B cell (primary cell): ENCODE results near the gene DCDC2C. TPM values are rescaled to one million over a fixed set of nuclear protein-coding genes. Genes with fewer than 3 reads are reported as not detected.

ENCODE experiments used
- ATAC-seq: fragments of 200-7000 bp; cut with Tn5 transposase; one replicate; pipeline ENCODE4 v1.10.0; 2021; ENCODE audit warnings: low read depth, mild to moderate bottlenecking, moderate number of reproducible peaks, moderate library complexity
- CTCF ChIA-PET: fragments of 350-600 bp; sonication (Branson Sonifier 250); formaldehyde crosslinking; loops from one replicate; lab custom pipeline; 2021; ENCODE audit warnings: antibody characterized with exemption, inconsistent platforms; lab: Charles Lee
- POLR2A ChIA-PET: fragments of 350-600 bp; sonication (Branson Sonifier 250); formaldehyde crosslinking; loops from one replicate; lab custom pipeline; 2021; ENCODE audit warnings: antibody characterized with exemption; lab: Charles Lee
- DNase-seq: peaks from one replicate; pipeline ENCODE4 v3.0.0; 2013
- H2AFZ ChIP-seq: 2 replicates; pipeline ENCODE4 v1.6.1; 2012; ENCODE audit warnings: mild to moderate bottlenecking, low read depth, low read length; ENCODE audit not compliant: insufficient read depth, poor library complexity, severe bottlenecking
- H3K27ac ChIP-seq, 2 donors: 1 replicate in 1 of 2; 2 replicates in 1 of 2; pipeline ENCODE4 v1.5.1; 2012 to 2013; ENCODE audit warnings: low read length in 2 of 2, mild to moderate bottlenecking in 2 of 2, moderate library complexity in 1 of 2
- H3K27me3 ChIP-seq, 4 experiments: fragments of 200-600 bp in 1 of 4; sonication (generic) in 1 of 4; replicated peaks in 1 of 4; 1 replicate in 2 of 4; 2 replicates in 2 of 4; pipeline versions ENCODE4 v1.6.1 to v1.7.0; 2013 to 2016; ENCODE audit warnings: low read length in 3 of 4, mild to moderate bottlenecking in 2 of 4, mixed read lengths in 1 of 4, moderate library complexity in 1 of 4; ENCODE audit not compliant: insufficient read depth in 4 of 4, control insufficient read depth in 3 of 4; ENCODE audit errors: control extremely low read depth in 1 of 4
- H3K36me3 ChIP-seq, 2 experiments: replicated peaks in 1 of 2; 1 replicate in 1 of 2; 2 replicates in 1 of 2; pipeline versions ENCODE4 v1.6.1 to v1.7.1; 2013; ENCODE audit warnings: low read length in 1 of 2; ENCODE audit not compliant: insufficient read depth in 2 of 2, control insufficient read depth in 1 of 2; ENCODE audit errors: control extremely low read depth in 1 of 2, extremely low read depth in 1 of 2
- H3K4me1 ChIP-seq, 2 donors: fragments of 200-600 bp in 1 of 2; sonication (generic) in 1 of 2; 1 replicate in 1 of 2; 2 replicates in 1 of 2; pipeline versions ENCODE4 v1.5.1 to v1.6.1; 2013 to 2017; ENCODE audit warnings: low read length in 2 of 2; ENCODE audit not compliant: control insufficient read depth in 2 of 2, insufficient read depth in 2 of 2
- H3K4me2 ChIP-seq: replicated peaks from 2 replicates; pipeline ENCODE3; 2012; ENCODE audit warnings: mild to moderate bottlenecking, low read depth, low read length; ENCODE audit not compliant: poor library complexity, severe bottlenecking
- H3K4me3 ChIP-seq, 5 experiments: fragments of 200-600 bp in 1 of 5; sonication (generic) in 1 of 5; 1 replicate in 3 of 5; 2 replicates in 2 of 5; pipeline versions ENCODE4 v1.5.1 to v1.7.0; 2011 to 2016; ENCODE audit warnings: low read length in 4 of 5, mild to moderate bottlenecking in 4 of 5, low read depth in 2 of 5, control low read depth in 1 of 5, moderate library complexity in 1 of 5; ENCODE audit not compliant: insufficient read depth in 1 of 5; ENCODE audit errors: control extremely low read depth in 1 of 5, extremely low read depth in 1 of 5
- H3K79me2 ChIP-seq: fragments of 200-600 bp; sonication (generic); one replicate; pipeline ENCODE4 v1.6.0; 2016; ENCODE audit warnings: low read length; ENCODE audit not compliant: control insufficient read depth, insufficient read depth
- H3K9ac ChIP-seq: fragments of 200-600 bp; sonication (generic); 2 replicates; pipeline ENCODE4 v1.6.1; 2017; ENCODE audit warnings: mild to moderate bottlenecking, low read length, moderate library complexity
- H3K9me3 ChIP-seq, 3 donors: one replicate each; pipeline versions ENCODE4 v1.6.1 to v1.7.1; 2013; ENCODE audit warnings: low read length in 2 of 3; ENCODE audit not compliant: control insufficient read depth in 2 of 3, insufficient read depth in 1 of 3; ENCODE audit errors: control extremely low read depth in 1 of 3
- H4K20me1 ChIP-seq: 2 replicates; pipeline ENCODE4 v1.6.0; 2012; ENCODE audit warnings: mild to moderate bottlenecking, low read length; ENCODE audit not compliant: insufficient read depth, control insufficient read depth, poor library complexity, severe bottlenecking
- H3K27ac Mint-ChIP-seq: one replicate; pipeline ENCODE4 v1.8.0; 2021; ENCODE audit warnings: mixed read lengths
- H3K27me3 Mint-ChIP-seq: one replicate; pipeline ENCODE4 v1.8.0; 2021; ENCODE audit warnings: mixed read lengths
- H3K4me1 Mint-ChIP-seq: one replicate; pipeline ENCODE4 v1.8.0; 2021; ENCODE audit warnings: mixed read lengths
- H3K4me3 Mint-ChIP-seq: one replicate; pipeline ENCODE4 v1.8.0; 2021; ENCODE audit warnings: mixed read lengths
- H3K9me3 Mint-ChIP-seq: one replicate; pipeline ENCODE4 v1.8.0; 2022; ENCODE audit warnings: mixed read lengths; ENCODE audit not compliant: insufficient read depth
- CTCF ChIP-seq: fragments of 200-600 bp; IDR thresholded peaks from one replicate; pipeline ENCODE4 v1.8.0; 2022; ENCODE audit warnings: antibody characterized with exemption, mild to moderate bottlenecking
- EZH2 ChIP-seq: IDR thresholded peaks from 2 replicates; pipeline ENCODE4 v1.6.1; 2012; ENCODE audit warnings: borderline replicate concordance, low read depth, mild to moderate bottlenecking, moderate library complexity, low read length; ENCODE audit not compliant: insufficient read depth, poor library complexity, severe bottlenecking
- WGBS: methylation state at CpG from one replicate; pipeline ENCODE4 v1.1.5; 2013; ENCODE audit warnings: missing lambda C conversion rate; ENCODE audit not compliant: insufficient coverage; 5-methylcytosine and 5-hydroxymethylcytosine counted together
- intact Hi-C: fragments of 100-400 bp; cut with micrococcal nuclease; formaldehyde crosslinking; loops from one replicate; pipeline ENCODE4 v1.10.0; 2022
- polyA plus RNA-seq: library from polyadenylated mRNA; depleted of rRNA; stranded (reverse); fragments of >200 nt; gene quantifications from 2 replicates; pipeline ENCODE4 v1.2.3, GENCODE V29; 2012
- total RNA-seq, 2 donors: library from RNA; stranded (reverse); fragments of 120-200 nt in 1 of 2; gene quantifications; 1 replicate in 1 of 2; 2 replicates in 1 of 2; pipeline versions ENCODE4 v1.2.3 to v1.2.4, GENCODE V29; 2013 to 2022

DCDC2C gene
- total and polyA plus RNA-seq, 2 donors (not counting 1 experiment from before 2014, with no cell fraction given), result not detected

DNA sequence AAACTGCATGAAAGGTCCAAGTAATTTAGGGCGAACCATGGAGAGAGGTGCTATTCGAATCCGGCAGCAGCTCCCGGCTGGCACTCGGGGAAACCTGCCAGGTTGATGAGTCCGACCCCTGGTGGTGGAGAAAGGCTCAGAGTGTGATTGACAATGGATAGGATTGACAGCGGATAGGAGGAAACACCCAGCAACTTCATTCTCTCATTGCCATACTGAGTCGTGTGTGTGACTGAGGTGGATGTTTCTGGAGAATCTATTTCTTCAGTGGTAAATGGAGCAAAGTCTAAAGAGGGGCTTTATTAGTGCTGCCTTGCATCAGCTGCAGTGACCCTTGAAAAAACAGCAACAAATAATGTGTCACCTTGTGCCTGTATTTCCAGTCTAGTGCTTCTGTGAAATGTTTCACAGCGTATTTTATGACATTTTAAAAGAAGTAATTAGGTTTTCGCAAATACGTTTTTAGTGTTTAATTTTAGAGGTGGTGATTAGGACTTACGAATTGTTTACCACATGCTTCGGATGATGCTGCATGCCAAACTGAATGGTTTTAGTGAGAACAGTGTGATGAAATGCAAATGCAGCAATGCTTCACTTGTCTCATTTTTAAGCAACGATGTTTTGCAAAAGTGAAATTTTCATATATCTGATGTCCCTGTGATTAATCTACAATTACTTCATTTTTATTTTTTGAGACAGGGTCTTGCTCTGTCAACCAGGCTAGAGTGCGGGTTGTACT lies 102.0 kb downstream of the DCDC2C start:
- Histone ChIP-seq H4K20me1 (no peaks in the 10 kb centered on the region), H3K4me2 (no peak overlapping the region), H2AFZ (no peak overlapping the region), H3K4me1 (no peaks in the 10 kb centered on the region), H3K9ac (no peak overlapping the region), H3K9me3 (peaks cover 0 to 2% (median 2%) of the 10 kb centered on the region in 3 donors), H3K27ac (no peak overlapping the region), H3K4me3 (no peak overlapping the region), H3K36me3 (no peaks in the 10 kb centered on the region), H3K27me3 (no peaks in the 10 kb centered on the region), H3K79me2 (no peaks in the 10 kb centered on the region)
- ChIA-PET CTCF (no interaction called here), POLR2A (no interaction called here)
- DNase-seq (no peak), ATAC-seq (no peak)
- Mint-ChIP-seq H3K27ac (no peak overlapping the region), H3K27me3 (peaks cover 3% of the 10 kb centered on the region), H3K9me3 (no peaks in the 10 kb centered on the region), H3K4me1 (no peaks in the 10 kb centered on the region), H3K4me3 (no peak overlapping the region)
- intact Hi-C loops, result no loop called here
- 82% methylated on average over 12 of the region's 15 CpGs for WGBS
- TF ChIP-seq CTCF (no peak), EZH2 (no peak)

GRCh38 chr2:3806168-3806567 lies 102.8 kb downstream of the DCDC2C start:
- Histone ChIP-seq H3K27ac (no peak overlapping the region), H2AFZ (no peak overlapping the region), H3K4me2 (no peak overlapping the region), H3K36me3 (no peaks in the 10 kb centered on the region), H3K4me3 (no peak overlapping the region), H3K4me1 (no peaks in the 10 kb centered on the region), H3K27me3 (no peaks in the 10 kb centered on the region), H3K9me3 (peaks cover 0 to 2% (median 2%) of the 10 kb centered on the region in 3 donors), H4K20me1 (no peaks in the 10 kb centered on the region), H3K79me2 (no peaks in the 10 kb centered on the region), H3K9ac (no peak overlapping the region)
- H3K4me1 Mint-ChIP-seq, result no peaks in the 10 kb centered on the region
- intact Hi-C loops, result no loop called here
- H3K27me3 Mint-ChIP-seq, result peaks cover 3% of the 10 kb centered on the region
- ChIA-PET CTCF (no interaction called here), POLR2A (no interaction called here)
- TF ChIP-seq CTCF (no peak), EZH2 (no peak)
- H3K27ac Mint-ChIP-seq, result no peak overlapping the region
- H3K9me3 Mint-ChIP-seq, result peaks cover 2% of the 10 kb centered on the region
- H3K4me3 Mint-ChIP-seq, result no peak overlapping the region
- WGBS, result 81% methylated on average over 10 of the region's 10 CpGs
- ATAC-seq (no peak), DNase-seq (no peak)
